Mesodermal cell (in vitro differentiated cells): ENCODE results near the gene SHH.

Source experiments
- H3K27ac ChIP-seq: 2 replicates; pipeline ENCODE4 v1.7.0; 2013; ENCODE audit warnings: mild to moderate bottlenecking, low read depth, low read length, moderate library complexity; ENCODE audit not compliant: severe bottlenecking
- H3K36me3 ChIP-seq: 2 replicates; pipeline ENCODE4 v1.7.1; 2013; ENCODE audit warnings: mild to moderate bottlenecking, low read length, moderate library complexity; ENCODE audit not compliant: control insufficient read depth, insufficient read depth
- H3K4me1 ChIP-seq: one replicate; pipeline ENCODE4 v1.7.1; 2013; ENCODE audit warnings: mild to moderate bottlenecking, low read length; ENCODE audit not compliant: insufficient read depth, control insufficient read depth, poor library complexity, severe bottlenecking
- H3K4me3 ChIP-seq: 2 replicates; pipeline ENCODE4 v1.7.0; 2013; ENCODE audit warnings: low read length, control low read depth, mild to moderate bottlenecking; ENCODE audit not compliant: insufficient read depth, poor library complexity, severe bottlenecking; ENCODE audit errors: extremely low read depth
- H3K9me3 ChIP-seq: 2 replicates; pipeline ENCODE4 v1.7.1; 2013; ENCODE audit warnings: mild to moderate bottlenecking, low read length, moderate library complexity; ENCODE audit not compliant: control insufficient read depth
- WGBS, 2 experiments: methylation state at CpG; one replicate each; pipeline ENCODE4 v1.1.5; 2013; ENCODE audit warnings: missing lambda C conversion rate in 2 of 2; ENCODE audit not compliant: insufficient coverage in 2 of 2; 5-methylcytosine and 5-hydroxymethylcytosine counted together

Gene SHH

DNA sequence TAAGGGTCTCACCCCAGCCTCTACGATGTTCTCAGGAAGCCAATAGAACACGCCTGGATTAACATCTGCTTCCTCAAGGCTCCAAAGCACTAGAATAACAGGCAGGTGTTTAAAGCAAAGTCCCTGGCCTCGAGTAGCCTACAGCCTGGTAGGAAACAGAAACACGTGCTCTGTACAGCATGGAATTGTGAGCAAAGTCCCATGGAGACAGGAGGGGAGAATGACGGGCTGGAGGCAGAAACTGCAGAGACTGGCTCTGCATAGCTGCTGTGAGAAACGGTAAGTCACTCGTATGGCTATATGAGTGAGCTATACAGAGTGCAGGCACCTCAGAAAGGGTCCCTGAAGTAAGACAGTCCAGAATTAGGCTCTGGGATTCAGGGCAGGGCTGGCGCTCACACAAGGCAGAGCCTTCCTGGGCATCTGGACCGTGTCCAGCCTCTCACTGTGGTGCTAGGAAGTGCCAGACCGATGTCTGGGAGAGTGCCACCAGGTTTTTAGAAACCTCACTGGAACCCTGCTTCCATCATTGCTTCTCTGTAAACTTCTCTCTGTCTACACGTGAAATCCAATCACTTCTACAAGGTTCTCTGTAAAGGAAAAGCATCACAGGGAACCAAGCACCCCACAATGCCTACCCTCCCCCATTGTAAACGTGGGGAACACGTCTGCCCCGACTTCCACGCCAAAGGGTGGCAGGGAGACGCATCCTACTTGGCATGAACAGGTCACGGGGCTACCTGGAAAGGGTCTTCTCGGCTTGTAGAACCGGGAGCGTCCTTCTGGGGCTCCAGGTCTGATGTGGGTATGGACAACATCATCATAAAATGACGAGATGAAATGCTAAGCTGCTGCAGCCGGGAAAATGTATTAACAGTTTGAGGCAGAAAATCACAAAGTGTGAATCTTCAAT is 38.8 kb upstream of the SHH start:
- 81 to 82% methylated on average over 16 to 22 of the region's 22 CpGs for WGBS, 2 experiments
- H3K4me1 ChIP-seq = no peaks in the 10 kb centered on the region
- H3K9me3 ChIP-seq = no peaks in the 10 kb centered on the region
- no peak overlapping the region for H3K27ac ChIP-seq
- no peak overlapping the region for H3K4me3 ChIP-seq
- H3K36me3 ChIP-seq = no peaks in the 10 kb centered on the region

DNA sequence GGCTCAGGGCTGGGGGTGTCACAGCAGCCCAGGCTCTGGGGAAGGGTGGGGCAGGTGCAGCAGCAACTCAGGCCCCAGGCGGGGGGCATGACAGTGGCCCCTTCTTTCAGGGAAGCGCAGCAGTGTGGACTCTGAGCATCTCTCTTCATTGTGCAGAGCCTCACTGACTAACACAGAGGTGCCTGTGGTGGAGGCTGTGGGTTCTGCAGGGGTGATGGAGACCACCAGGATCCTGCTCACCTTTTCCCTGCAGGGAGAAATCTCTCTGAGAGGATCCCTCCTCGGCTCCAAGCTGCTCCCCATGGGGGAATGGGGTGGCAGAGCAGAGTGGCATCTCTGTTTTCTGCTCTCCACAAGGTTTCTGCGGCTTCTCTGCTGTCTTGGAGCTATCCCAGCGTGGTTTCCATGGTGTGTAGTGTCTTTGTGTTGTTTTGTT is 37.8 kb upstream of the SHH start:
- Histone ChIP-seq H3K27ac (no peak overlapping the region), H3K4me1 (no peaks in the 10 kb centered on the region), H3K36me3 (no peaks in the 10 kb centered on the region), H3K9me3 (no peaks in the 10 kb centered on the region), H3K4me3 (no peak overlapping the region)
- 73% methylated on average over 2 of the region's 5 CpGs; no CpG with 5 or more reads in 1 of the 2 experiments for WGBS, 2 experiments

DNA sequence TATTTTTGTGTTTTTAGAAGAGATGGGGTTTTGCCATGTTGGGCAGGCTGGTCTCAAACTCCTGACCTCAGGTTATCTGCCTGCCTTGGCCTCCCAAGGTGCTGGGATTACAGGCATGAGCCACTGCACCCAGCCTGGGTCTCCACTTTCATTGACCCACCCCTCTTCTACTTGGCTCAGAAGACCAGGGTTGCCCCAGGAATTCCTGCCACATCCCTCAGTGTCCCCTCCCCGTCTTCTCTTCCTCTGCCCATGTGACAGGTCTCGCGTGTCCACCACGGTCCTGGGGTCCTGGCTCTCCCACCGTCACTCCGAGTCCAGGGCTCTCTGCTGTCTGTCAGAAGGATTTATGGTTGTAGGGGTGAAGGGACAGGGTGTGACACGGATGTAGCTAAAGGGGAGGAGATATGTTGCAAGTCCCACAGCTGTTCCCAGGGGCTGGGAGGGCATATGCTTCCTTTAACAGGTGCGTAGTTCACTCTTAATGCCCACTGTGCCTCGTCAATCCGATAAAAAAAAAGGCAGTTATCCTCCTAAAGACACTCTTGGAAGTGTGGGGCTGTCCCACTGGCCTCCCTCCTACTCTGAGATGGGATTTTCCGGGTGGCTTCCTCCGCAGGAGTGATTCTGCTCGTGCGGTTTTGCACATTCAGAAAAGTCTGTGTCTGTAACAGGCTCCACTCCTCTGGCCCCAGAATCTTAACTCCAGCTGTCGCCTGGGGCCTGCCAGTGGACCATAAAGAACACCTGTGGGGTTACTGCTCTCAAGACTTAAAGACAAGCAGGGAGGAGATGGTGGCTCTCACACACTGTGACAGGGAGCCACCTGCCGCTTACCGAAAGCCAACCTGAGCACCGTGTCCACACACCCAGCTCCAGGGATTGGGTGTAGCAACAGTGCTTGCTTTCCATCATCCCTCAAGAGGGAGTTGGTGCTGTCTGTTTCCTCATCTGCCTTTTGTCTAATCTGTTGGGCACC is 36.7 kb upstream of the SHH start:
- Histone ChIP-seq H3K36me3 (no peaks in the 10 kb centered on the region), H3K9me3 (no peaks in the 10 kb centered on the region), H3K4me1 (no peaks in the 10 kb centered on the region), H3K4me3 (no peak overlapping the region), H3K27ac (no peak overlapping the region)
- WGBS, 2 experiments = 74 to 81% methylated on average over 7 to 15 of the region's 18 CpGs

DNA sequence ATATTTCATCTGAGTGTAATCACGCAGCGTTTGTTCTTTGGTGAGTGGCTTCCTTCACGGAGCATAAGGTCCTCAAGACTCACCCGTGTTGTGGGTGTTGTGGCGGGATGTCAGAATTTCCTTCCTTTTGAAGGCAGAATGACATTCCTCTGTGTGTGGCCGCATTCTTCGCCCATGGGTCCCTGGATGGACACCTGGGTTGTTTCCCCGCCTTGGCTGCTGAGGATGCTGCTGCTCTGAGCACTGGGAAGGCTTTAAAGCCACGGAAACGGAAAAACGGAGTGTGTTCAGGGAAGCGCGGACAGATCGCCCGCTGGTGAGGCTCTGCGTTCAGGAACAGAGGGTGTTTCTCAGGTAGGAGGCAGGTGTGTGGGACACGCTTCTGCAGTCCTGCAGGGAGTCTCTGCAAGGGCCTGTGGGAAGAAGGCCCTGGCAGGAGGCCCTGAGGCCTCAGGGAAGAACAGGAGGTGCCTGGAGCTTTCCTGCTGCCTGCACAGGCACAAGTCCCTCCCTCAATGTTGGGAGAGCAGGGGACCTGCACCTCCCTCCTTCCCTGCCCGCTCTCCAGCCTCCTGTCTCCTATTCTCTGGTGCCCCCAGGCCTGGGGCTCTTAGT is 35.7 kb upstream of the SHH start:
- WGBS, 2 experiments = 87% methylated on average over 14 to 16 of the region's 18 CpGs

DNA sequence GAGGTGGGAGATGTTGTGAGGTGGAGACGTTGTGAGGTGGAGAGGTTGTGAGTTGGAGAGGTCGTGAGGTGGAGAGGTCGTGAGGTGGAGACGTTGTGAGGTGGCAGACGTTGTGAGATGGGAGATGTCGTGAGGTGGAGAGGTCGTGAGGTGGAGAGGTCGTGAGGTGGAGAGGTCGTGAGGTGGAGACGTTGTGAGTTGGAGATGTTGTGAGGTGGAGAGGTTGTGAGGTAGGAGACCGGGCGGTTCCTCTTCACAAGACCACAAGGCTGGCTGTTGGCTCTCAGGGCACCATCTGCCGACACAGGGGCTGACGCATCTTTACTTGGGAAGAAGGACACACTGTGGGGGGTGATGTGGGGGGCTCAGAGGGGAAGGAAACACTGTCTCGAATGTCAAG is 34.7 kb upstream of the SHH start:
- Histone ChIP-seq H3K9me3 (no peaks in the 10 kb centered on the region), H3K4me3 (no peak overlapping the region), H3K36me3 (no peaks in the 10 kb centered on the region), H3K27ac (no peak overlapping the region), H3K4me1 (no peaks in the 10 kb centered on the region)
- WGBS, 2 experiments = 85 to 88% methylated on average over 10 to 15 of the region's 15 CpGs

More for the DNA sequence above, 35.7 kb upstream of the SHH start:
- H3K36me3 ChIP-seq = no peaks in the 10 kb centered on the region
- no peaks in the 10 kb centered on the region for H3K9me3 ChIP-seq
- no peak overlapping the region for H3K27ac ChIP-seq
- H3K4me1 ChIP-seq = no peaks in the 10 kb centered on the region
- H3K4me3 ChIP-seq = no peak overlapping the region

DNA sequence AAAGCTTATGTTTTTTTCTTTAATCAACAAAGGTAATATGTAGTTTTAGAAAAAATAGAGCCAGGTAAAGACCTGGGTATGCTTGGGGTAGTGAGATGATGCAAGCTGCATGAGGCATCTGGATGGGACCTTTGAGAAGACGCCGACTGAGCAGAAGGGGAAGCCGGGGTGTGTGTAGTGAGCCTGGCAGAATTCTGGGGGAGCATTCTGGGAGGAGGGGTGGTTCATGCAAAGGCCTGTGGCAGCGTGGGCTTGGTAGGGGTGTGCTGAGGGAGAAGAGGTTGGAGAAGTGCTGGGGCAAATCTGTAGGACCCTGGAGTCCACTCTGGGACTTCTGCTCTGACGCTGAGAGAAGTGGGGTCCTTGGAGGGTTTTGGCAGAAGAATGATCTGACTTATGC is 33.9 kb upstream of the SHH start:
- Histone ChIP-seq H3K9me3 (no peaks in the 10 kb centered on the region), H3K36me3 (no peaks in the 10 kb centered on the region), H3K27ac (no peak overlapping the region), H3K4me3 (no peak overlapping the region), H3K4me1 (no peaks in the 10 kb centered on the region)
- 94 to 96% methylated on average over 5 of the region's 5 CpGs for WGBS, 2 experiments

DNA sequence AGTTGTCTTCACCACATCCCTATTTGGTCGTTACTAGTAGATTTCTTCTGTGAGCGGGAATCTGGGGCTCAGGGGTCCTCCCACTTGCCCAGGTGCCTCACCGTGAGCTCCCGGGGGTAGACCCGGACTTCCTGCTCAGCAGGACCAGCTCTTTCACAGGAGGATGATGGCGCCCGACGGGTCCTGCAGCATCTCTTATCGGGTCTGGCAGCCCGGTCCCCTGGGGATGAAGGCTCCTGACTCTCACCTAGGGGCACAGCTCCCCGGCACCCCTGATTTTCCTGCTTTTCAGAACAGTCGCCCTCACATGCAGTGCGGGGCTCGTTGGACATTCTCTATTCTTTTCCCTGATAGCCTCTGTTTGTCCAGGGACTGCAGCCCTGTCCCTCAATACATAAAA is 33.0 kb upstream of the SHH start:
- Histone ChIP-seq H3K4me3 (no peak overlapping the region), H3K27ac (no peak overlapping the region), H3K9me3 (no peaks in the 10 kb centered on the region), H3K4me1 (no peaks in the 10 kb centered on the region), H3K36me3 (no peaks in the 10 kb centered on the region)
- WGBS, 2 experiments = 91 to 95% methylated on average over 13 of the region's 14 CpGs

DNA sequence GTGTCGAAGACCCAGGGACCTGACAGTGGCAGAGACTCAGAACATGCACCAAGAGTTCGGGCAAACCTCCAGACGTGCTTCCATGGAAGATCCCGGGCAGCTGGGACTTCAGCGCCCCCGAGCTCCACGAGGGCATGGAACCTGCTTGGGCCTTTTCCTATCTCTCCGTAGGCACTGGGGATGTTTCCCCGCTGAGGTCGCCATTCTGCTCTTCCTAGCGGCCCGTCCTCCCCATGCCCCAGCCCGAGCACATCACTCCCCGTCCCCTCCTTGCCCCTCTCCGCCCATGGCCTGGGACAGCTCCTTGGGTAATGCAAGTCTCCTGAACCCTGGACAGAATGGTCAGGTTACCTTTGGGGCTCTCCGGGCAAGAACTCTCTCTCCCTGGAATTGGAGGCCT is 32.3 kb upstream of the SHH start:
- no peaks in the 10 kb centered on the region for H3K4me1 ChIP-seq
- H3K9me3 ChIP-seq = no peaks in the 10 kb centered on the region
- 89 to 93% methylated on average over 15 to 16 of the region's 16 CpGs for WGBS, 2 experiments
- H3K36me3 ChIP-seq = no peaks in the 10 kb centered on the region
- no peak overlapping the region for H3K4me3 ChIP-seq
- no peak overlapping the region for H3K27ac ChIP-seq

DNA sequence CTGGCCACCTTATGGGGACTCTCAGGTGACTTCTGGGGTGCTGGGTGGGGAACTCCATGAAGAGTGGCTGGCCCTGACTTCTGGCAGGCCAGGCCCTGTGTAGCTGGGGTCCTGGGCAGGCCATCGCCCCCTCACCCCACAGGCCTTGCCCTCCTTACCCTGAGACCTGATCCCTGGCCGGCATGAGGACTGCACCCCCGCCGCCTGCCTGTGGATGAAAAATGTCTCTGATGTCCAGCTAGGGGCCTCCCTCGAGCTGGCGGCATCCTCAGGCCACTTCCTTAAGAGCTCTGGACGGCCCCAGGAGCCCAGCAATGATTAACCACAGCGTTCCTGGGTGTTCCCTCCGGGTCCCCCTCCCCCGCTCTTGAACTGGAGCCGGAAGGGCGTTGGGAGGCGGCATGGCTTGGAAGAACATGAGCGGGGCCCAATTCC is 31.8 kb upstream of the SHH start:
- no peaks in the 10 kb centered on the region for H3K4me1 ChIP-seq
- no peaks in the 10 kb centered on the region for H3K36me3 ChIP-seq
- H3K27ac ChIP-seq = no peak overlapping the region
- H3K4me3 ChIP-seq = no peak overlapping the region
- H3K9me3 ChIP-seq = no peaks in the 10 kb centered on the region
- 80 to 87% methylated on average over 13 to 14 of the region's 14 CpGs for WGBS, 2 experiments

DNA sequence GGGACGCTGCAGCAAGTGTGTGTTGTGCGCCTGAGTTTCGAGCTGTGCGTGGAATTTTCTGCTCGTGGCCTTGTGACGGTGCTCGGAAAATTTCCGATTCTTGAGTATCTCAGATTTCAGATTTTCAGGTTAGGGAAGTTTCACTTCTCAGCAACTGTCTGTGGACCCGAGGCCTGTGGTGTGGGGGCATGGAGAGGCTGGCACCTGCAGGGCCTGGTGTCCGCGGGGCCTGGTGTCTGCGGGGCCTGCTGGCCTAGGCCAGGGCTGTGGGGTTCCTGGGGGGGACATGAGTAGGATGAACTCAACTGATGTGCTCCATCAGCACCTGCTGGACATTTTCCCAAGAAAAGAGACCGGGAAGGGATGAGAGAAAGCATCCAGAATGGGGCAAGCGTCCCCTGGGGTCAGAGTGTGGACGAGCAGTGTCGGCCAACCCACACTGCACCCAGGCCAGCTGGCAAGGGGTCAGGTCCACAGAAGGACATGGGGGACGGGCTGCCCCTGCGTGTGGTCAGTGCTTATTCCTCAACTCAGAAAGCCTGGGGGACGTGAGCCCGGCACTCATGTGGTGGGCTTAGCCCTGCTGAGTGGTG is 31.3 kb upstream of the SHH start:
- Histone ChIP-seq H3K9me3 (no peaks in the 10 kb centered on the region), H3K36me3 (no peaks in the 10 kb centered on the region), H3K4me3 (no peak overlapping the region), H3K4me1 (no peaks in the 10 kb centered on the region), H3K27ac (no peak overlapping the region)
- 92 to 94% methylated on average over 15 to 19 of the region's 20 CpGs for WGBS, 2 experiments
